ENCODE measurements around the gene IDH3A.
A peak's percentile ranks its signal among the peaks of the same experiment; 100 is the strongest.

The IDH3A gene

GRCh38 chr15:78140292-78140691 lies 8.9 kb upstream of the IDH3A start:
- H3K4me3 ChIP-seq (ENCODE audit: low read depth, low read length): no peak overlapping the region
- no peak for TF ChIP-seq MAX (IDR thresholded peaks at IDR 0.05; ENCODE audit: low read depth, low read length)
- TF ChIP-seq MYC (IDR thresholded peaks at IDR 0.05; ENCODE audit: low read depth, low read length): no peak
- no peak for DNase-seq (ENCODE audit: low read depth)

DNA sequence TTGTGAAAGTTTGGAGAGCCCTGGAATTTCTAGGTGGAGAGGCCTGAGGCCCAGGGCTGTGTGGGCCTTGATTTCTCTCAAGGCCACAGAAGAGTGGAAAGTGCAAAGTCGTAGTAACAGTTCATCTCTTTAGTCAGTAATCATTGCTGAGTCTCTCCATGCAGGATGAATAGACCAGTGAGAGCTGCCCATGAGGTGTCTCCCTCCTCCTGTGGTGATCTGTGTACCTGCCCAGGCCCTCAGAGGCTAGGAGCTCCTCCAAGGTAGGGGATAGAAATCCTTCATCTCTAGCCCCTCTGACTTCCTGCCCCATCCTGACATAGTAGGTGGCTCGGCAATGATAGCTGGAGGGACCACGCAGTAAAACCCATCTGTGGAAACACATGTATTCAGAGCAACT lies 6.8 kb upstream of the IDH3A start:
- TF ChIP-seq POLR2A (IDR thresholded peaks at IDR 0.05; ENCODE audit: extremely low read depth, insufficient read length): no peak
- TF ChIP-seq MAX (IDR thresholded peaks at IDR 0.05; ENCODE audit: low read depth, low read length): no peak
- TF ChIP-seq MYC (IDR thresholded peaks at IDR 0.05; ENCODE audit: low read depth, low read length): no peak
- TF ChIP-seq, protein P1, sequence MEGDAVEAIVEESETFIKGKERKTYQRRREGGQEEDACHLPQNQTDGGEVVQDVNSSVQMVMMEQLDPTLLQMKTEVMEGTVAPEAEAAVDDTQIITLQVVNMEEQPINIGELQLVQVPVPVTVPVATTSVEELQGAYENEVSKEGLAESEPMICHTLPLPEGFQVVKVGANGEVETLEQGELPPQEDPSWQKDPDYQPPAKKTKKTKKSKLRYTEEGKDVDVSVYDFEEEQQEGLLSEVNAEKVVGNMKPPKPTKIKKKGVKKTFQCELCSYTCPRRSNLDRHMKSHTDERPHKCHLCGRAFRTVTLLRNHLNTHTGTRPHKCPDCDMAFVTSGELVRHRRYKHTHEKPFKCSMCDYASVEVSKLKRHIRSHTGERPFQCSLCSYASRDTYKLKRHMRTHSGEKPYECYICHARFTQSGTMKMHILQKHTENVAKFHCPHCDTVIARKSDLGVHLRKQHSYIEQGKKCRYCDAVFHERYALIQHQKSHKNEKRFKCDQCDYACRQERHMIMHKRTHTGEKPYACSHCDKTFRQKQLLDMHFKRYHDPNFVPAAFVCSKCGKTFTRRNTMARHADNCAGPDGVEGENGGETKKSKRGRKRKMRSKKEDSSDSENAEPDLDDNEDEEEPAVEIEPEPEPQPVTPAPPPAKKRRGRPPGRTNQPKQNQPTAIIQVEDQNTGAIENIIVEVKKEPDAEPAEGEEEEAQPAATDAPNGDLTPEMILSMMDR (IDR thresholded peaks at IDR 0.05; ENCODE audit: low read depth, low read length): no peak
- DNase-seq (ENCODE audit: low read depth): no peak
- H3K4me3 ChIP-seq (ENCODE audit: low read depth, low read length): no peak overlapping the region

GRCh38 chr15:78146425-78147154 lies 2.6 kb upstream of the IDH3A start:
- peak; percentile 43 for DNase-seq (ENCODE audit: low read depth)
- TF ChIP-seq MYC (IDR thresholded peaks at IDR 0.05; ENCODE audit: low read depth, low read length): no peak
- TF ChIP-seq, protein P1 (IDR thresholded peaks at IDR 0.05; ENCODE audit: low read depth, low read length): no peak
- TF ChIP-seq MAX (IDR thresholded peaks at IDR 0.05; ENCODE audit: low read depth, low read length): no peak
- no peak for TF ChIP-seq POLR2A (IDR thresholded peaks at IDR 0.05; ENCODE audit: extremely low read depth, insufficient read length)

GRCh38 chr15:78147566-78147965 lies 1.6 kb upstream of the IDH3A start:
- no peak overlapping the region for H3K4me3 ChIP-seq (ENCODE audit: low read depth, low read length)
- DNase-seq (ENCODE audit: low read depth): no peak
- TF ChIP-seq POLR2A (IDR thresholded peaks at IDR 0.05; ENCODE audit: extremely low read depth, insufficient read length) (no peak), MYC (IDR thresholded peaks at IDR 0.05; ENCODE audit: low read depth, low read length) (no peak), MAX (IDR thresholded peaks at IDR 0.05; ENCODE audit: low read depth, low read length) (no peak)
- TF ChIP-seq, protein P1 (IDR thresholded peaks at IDR 0.05; ENCODE audit: low read depth, low read length): no peak

More at GRCh38 chr15:78146425-78147154, 2.6 kb upstream of the IDH3A start:
- H3K4me3 ChIP-seq (ENCODE audit: low read depth, low read length): no peak overlapping the region

DNA sequence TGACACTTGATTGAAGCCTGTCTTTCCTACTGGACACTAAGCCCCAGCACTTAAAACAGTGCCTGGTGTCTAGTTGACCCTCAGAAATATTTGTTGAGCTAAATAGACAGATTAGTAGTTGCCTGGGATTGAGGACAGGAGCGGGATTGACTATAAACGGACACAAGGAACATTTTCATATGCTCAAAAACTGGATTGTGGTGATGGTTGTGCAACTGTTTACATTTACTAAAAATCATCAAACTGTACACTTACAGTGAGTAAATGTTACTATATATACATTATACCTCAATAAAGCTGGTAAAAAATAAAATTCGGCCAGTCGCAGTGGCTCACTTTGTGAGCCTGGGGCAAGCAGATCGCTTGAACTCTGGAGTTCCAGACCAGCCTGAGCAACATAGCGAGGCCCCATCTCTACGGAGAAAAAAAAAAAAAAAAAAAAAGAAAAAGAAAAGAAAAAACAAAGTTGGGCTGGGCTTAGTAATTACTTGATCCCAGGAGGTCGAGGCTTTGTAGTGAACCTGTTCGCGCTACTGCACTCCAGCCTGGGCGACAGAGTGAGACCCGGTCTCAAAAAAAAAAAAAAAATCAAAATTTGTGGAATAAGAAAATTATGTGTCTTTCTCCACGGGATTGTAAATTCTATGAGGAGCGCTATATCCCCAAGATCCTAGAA lies 632 bp upstream of the IDH3A start:
- TF ChIP-seq POLR2A (IDR thresholded peaks at IDR 0.05; ENCODE audit: extremely low read depth, insufficient read length) (no peak), MAX (IDR thresholded peaks at IDR 0.05; ENCODE audit: low read depth, low read length) (no peak), MYC (IDR thresholded peaks at IDR 0.05; ENCODE audit: low read depth, low read length) (no peak)
- TF ChIP-seq, protein P1 (IDR thresholded peaks at IDR 0.05; ENCODE audit: low read depth, low read length): no peak
- DNase-seq (ENCODE audit: low read depth): peak; percentile 24
- H3K4me3 ChIP-seq (ENCODE audit: low read depth, low read length): peak overlapping the region; percentile 85

Data from NB4 (cell line).